ENCODE measurements around the gene HYCC1.
"Not testable (repeated sequence)": the region's sequence is repeated elsewhere in the genome, so short reads cannot be mapped to it uniquely, and the experiment has no call there.

Gene HYCC1

DNA sequence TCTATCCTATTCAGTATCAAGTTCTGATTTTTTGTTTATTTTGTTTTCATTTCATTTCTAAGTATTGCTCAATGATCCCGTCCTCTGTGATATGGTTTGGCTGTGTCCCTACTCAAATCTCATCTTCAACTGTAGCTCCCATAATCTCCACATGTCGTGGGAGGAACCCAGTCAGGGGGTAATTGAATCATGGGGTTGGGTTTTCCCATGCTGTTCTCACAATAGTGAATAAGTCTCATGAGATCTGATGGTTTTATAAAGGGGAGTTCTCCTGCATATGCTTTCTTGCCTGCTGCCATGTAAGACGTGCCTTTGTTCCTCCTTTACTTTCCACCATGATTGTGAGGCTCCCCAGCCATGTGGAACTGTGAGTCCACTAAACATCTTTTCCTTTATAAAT lies 39.3 kb downstream of the HYCC1 start:
- H3K4me2 ChIP-seq (ENCODE audit: low read length); H3K9me3 ChIP-seq (replicated peaks; ENCODE audit: low read length); H3K9ac ChIP-seq (ENCODE audit: low read depth, low read length); H3K4me3 ChIP-seq (ENCODE audit: low read length); H3K27me3 ChIP-seq (ENCODE audit: control insufficient read depth, insufficient read depth, low read length): not testable (repeated sequence)
- peaks cover 53% of the 10 kb centered on the region for H3K36me3 ChIP-seq (ENCODE audit: insufficient read depth, low read length)
- peaks cover 21% of the 10 kb centered on the region for H3K4me1 ChIP-seq (ENCODE audit: control insufficient read depth, insufficient read depth, low read length)

DNA sequence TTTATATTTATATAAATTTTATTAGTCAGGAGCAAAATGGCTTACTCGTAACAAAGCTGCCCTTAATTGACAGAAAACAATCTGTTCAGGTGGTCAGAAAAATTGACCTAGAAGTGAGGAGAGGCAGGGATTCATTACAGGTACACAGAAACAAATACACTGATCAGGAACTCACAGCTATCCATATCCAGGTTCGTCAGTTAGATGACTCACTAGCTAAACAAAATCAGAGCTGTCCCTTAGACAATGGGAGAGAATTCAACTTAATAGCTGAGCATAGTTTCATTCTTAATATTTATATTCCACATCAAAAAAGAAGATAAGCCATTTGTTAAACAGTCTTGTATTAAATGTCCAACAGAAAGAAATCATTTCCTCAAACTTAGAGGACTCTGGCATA lies 41.7 kb downstream of the HYCC1 start:
- no peaks in the 10 kb centered on the region for H3K4me1 ChIP-seq (ENCODE audit: control insufficient read depth, insufficient read depth, low read length)
- no peaks in the 10 kb centered on the region for H3K9me3 ChIP-seq (replicated peaks; ENCODE audit: low read length)
- no peak overlapping the region for H3K9ac ChIP-seq (ENCODE audit: low read depth, low read length)
- H3K27me3 ChIP-seq (ENCODE audit: control insufficient read depth, insufficient read depth, low read length) = no peaks in the 10 kb centered on the region
- H3K36me3 ChIP-seq (ENCODE audit: insufficient read depth, low read length) = peaks cover 51% of the 10 kb centered on the region
- H3K4me2 ChIP-seq (ENCODE audit: low read length) = no peak overlapping the region
- H3K4me3 ChIP-seq (ENCODE audit: low read length) = no peak overlapping the region

DNA sequence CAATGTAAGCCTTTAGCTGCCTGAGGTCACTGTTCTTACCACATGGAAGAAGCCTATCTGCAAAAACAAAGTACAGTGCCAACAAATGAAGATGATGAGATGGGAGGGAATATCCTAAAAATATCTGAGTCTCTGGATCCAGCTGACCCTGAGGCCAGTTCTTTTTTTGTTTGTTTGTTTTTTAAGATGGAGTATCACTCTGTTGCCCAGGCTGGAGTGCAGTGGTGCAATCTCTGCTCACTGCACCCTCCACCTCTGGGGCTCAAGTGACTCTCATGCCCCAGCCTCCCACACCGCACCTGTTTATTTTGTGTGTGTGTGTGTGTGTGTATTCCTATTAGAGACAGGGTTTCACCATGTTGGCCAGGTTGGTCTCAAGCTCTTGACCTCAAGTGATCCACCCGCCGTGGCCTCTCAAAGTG lies 44.9 kb downstream of the HYCC1 start:
- no peaks in the 10 kb centered on the region for H3K9me3 ChIP-seq (replicated peaks; ENCODE audit: low read length)
- no peak overlapping the region for H3K4me3 ChIP-seq (ENCODE audit: low read length)
- no peaks in the 10 kb centered on the region for H3K27me3 ChIP-seq (ENCODE audit: control insufficient read depth, insufficient read depth, low read length)
- no peak overlapping the region for H3K4me2 ChIP-seq (ENCODE audit: low read length)
- peaks cover 32% of the 10 kb centered on the region for H3K36me3 ChIP-seq (ENCODE audit: insufficient read depth, low read length)
- no peaks in the 10 kb centered on the region for H3K4me1 ChIP-seq (ENCODE audit: control insufficient read depth, insufficient read depth, low read length)
- H3K9ac ChIP-seq (ENCODE audit: low read depth, low read length) = no peak overlapping the region
